GM19035 (cell line): ENCODE data around the gene GAR1.
"Not testable (repeated sequence)": the region's sequence is repeated elsewhere in the genome, so short reads cannot be mapped to it uniquely, and the experiment has no call there.

Source experiments
- ATAC-seq: cut with Tn5 transposase; IDR thresholded peaks from one replicate; pipeline ENCODE4 v1.9.1; 2021; ENCODE audit not compliant: unreplicated experiment

The GAR1 gene

GRCh38 chr4:109846395-109847098 lies 31.0 kb downstream of the GAR1 start:
- no peak for ATAC-seq

- ATAC-seq: no peak
Measured at GRCh38 chr4:109847896-109848442, 32.4 kb downstream of the GAR1 start, which contains the start of gene LRIT3. Gene LRIT3 (plus strand): TSS chr4:109848107. CDS start chr4:109848202, 95 bp downstream.

- no peak for ATAC-seq
Measured at GRCh38 chr4:109848501-109848900, 32.9 kb downstream of the GAR1 start.

- ATAC-seq: no peak
Measured at GRCh38 chr4:109850601-109851000, 35.0 kb downstream of the GAR1 start.

GRCh38 chr4:109859426-109860300 lies 44.1 kb downstream of the GAR1 start:
- not testable (repeated sequence) for ATAC-seq

- no peak for ATAC-seq
Measured at GRCh38 chr4:109861271-109861670, 45.7 kb downstream of the GAR1 start.

GRCh38 chr4:109861916-109862511 lies 46.5 kb downstream of the GAR1 start:
- no peak for ATAC-seq

GRCh38 chr4:109864134-109864533 lies 48.6 kb downstream of the GAR1 start:
- ATAC-seq: no peak

GRCh38 chr4:109870061-109870460 lies 54.5 kb downstream of the GAR1 start:
- no peak for ATAC-seq

GRCh38 chr4:109872065-109872464 lies 56.5 kb downstream of the GAR1 start:
- no peak for ATAC-seq

- no peak for ATAC-seq
Measured at GRCh38 chr4:109872950-109873656, 57.5 kb downstream of the GAR1 start.

GRCh38 chr4:109873791-109874514 lies 58.4 kb downstream of the GAR1 start:
- no peak for ATAC-seq
